Measurements from ENCODE around the gene CLCA2.

The CLCA2 gene

GRCh38 chr1:86450847-86451246 is 26.9 kb downstream of the CLCA2 start:
- Histone ChIP-seq H3K4me1 (ENCODE audit: control insufficient read depth, insufficient read depth, low read length, poor library complexity, severe bottlenecking) (no peaks in the 10 kb centered on the region), H3K27ac (ENCODE audit: low read depth, low read length, severe bottlenecking) (no peak overlapping the region), H3K36me3 (ENCODE audit: control insufficient read depth, insufficient read depth, low read length) (no peaks in the 10 kb centered on the region), H3K9me3 (ENCODE audit: control insufficient read depth, low read length) (no peaks in the 10 kb centered on the region), H3K4me3 (ENCODE audit: extremely low read depth, insufficient read depth, low read length, poor library complexity, severe bottlenecking) (no peak overlapping the region)
- no CpG with 5 or more reads among the region's 3 CpGs for WGBS, 2 experiments (ENCODE audit: insufficient coverage in 2 of 2)

GRCh38 chr1:86453664-86454063 is 29.7 kb downstream of the CLCA2 start:
- no peaks in the 10 kb centered on the region for H3K36me3 ChIP-seq (ENCODE audit: control insufficient read depth, insufficient read depth, low read length)
- 90 to 100% methylated on average over 1 to 2 of the region's 3 CpGs for WGBS, 2 experiments (ENCODE audit: insufficient coverage in 2 of 2)
- no peaks in the 10 kb centered on the region for H3K9me3 ChIP-seq (ENCODE audit: control insufficient read depth, low read length)
- H3K27ac ChIP-seq (ENCODE audit: low read depth, low read length, severe bottlenecking) = no peak overlapping the region
- no peaks in the 10 kb centered on the region for H3K4me1 ChIP-seq (ENCODE audit: control insufficient read depth, insufficient read depth, low read length, poor library complexity, severe bottlenecking)
- H3K4me3 ChIP-seq (ENCODE audit: extremely low read depth, insufficient read depth, low read length, poor library complexity, severe bottlenecking) = no peak overlapping the region

- Histone ChIP-seq H3K4me1 (ENCODE audit: control insufficient read depth, insufficient read depth, low read length, poor library complexity, severe bottlenecking) (no peaks in the 10 kb centered on the region), H3K9me3 (ENCODE audit: control insufficient read depth, low read length) (no peaks in the 10 kb centered on the region), H3K27ac (ENCODE audit: low read depth, low read length, severe bottlenecking) (no peak overlapping the region), H3K36me3 (ENCODE audit: control insufficient read depth, insufficient read depth, low read length) (no peaks in the 10 kb centered on the region), H3K4me3 (ENCODE audit: extremely low read depth, insufficient read depth, low read length, poor library complexity, severe bottlenecking) (no peak overlapping the region)
- 93 to 98% methylated on average over 4 to 5 of the region's 5 CpGs for WGBS, 2 experiments (ENCODE audit: insufficient coverage in 2 of 2)
These were observed 31.1 kb downstream of the CLCA2 start for GRCh38 chr1:86455073-86455472.

GRCh38 chr1:86460998-86461397 is 37.0 kb downstream of the CLCA2 start:
- WGBS, 2 experiments (ENCODE audit: insufficient coverage in 2 of 2) = 62% methylated on average over 1 of the region's 1 CpG; no CpG with 5 or more reads in 1 of the 2 experiments
- H3K36me3 ChIP-seq (ENCODE audit: control insufficient read depth, insufficient read depth, low read length) = no peaks in the 10 kb centered on the region
- H3K9me3 ChIP-seq (ENCODE audit: control insufficient read depth, low read length) = no peaks in the 10 kb centered on the region
- no peaks in the 10 kb centered on the region for H3K4me1 ChIP-seq (ENCODE audit: control insufficient read depth, insufficient read depth, low read length, poor library complexity, severe bottlenecking)
- no peak overlapping the region for H3K27ac ChIP-seq (ENCODE audit: low read depth, low read length, severe bottlenecking)
- H3K4me3 ChIP-seq (ENCODE audit: extremely low read depth, insufficient read depth, low read length, poor library complexity, severe bottlenecking) = no peak overlapping the region

- Histone ChIP-seq H3K4me1 (ENCODE audit: control insufficient read depth, insufficient read depth, low read length, poor library complexity, severe bottlenecking) (no peaks in the 10 kb centered on the region), H3K27ac (ENCODE audit: low read depth, low read length, severe bottlenecking) (no peak overlapping the region), H3K9me3 (ENCODE audit: control insufficient read depth, low read length) (no peaks in the 10 kb centered on the region), H3K4me3 (ENCODE audit: extremely low read depth, insufficient read depth, low read length, poor library complexity, severe bottlenecking) (no peak overlapping the region), H3K36me3 (ENCODE audit: control insufficient read depth, insufficient read depth, low read length) (no peaks in the 10 kb centered on the region)
- 93 to 94% methylated on average over 2 to 3 of the region's 3 CpGs for WGBS, 2 experiments (ENCODE audit: insufficient coverage in 2 of 2)
These were observed 37.5 kb downstream of the CLCA2 start for GRCh38 chr1:86461482-86461881.

GRCh38 chr1:86464819-86465218 is 40.8 kb downstream of the CLCA2 start:
- Histone ChIP-seq H3K27ac (ENCODE audit: low read depth, low read length, severe bottlenecking) (no peak overlapping the region), H3K4me3 (ENCODE audit: extremely low read depth, insufficient read depth, low read length, poor library complexity, severe bottlenecking) (no peak overlapping the region), H3K9me3 (ENCODE audit: control insufficient read depth, low read length) (no peaks in the 10 kb centered on the region), H3K36me3 (ENCODE audit: control insufficient read depth, insufficient read depth, low read length) (no peaks in the 10 kb centered on the region), H3K4me1 (ENCODE audit: control insufficient read depth, insufficient read depth, low read length, poor library complexity, severe bottlenecking) (no peaks in the 10 kb centered on the region)
- WGBS, 2 experiments (ENCODE audit: insufficient coverage in 2 of 2) = no CpG with 5 or more reads among the region's 1 CpG

GRCh38 chr1:86466109-86466844 is 42.3 kb downstream of the CLCA2 start:
- Histone ChIP-seq H3K9me3 (ENCODE audit: control insufficient read depth, low read length) (no peaks in the 10 kb centered on the region), H3K4me1 (ENCODE audit: control insufficient read depth, insufficient read depth, low read length, poor library complexity, severe bottlenecking) (no peaks in the 10 kb centered on the region), H3K4me3 (ENCODE audit: extremely low read depth, insufficient read depth, low read length, poor library complexity, severe bottlenecking) (no peak overlapping the region), H3K36me3 (ENCODE audit: control insufficient read depth, insufficient read depth, low read length) (no peaks in the 10 kb centered on the region), H3K27ac (ENCODE audit: low read depth, low read length, severe bottlenecking) (no peak overlapping the region)
- WGBS, 2 experiments (ENCODE audit: insufficient coverage in 2 of 2) = 92 to 93% methylated on average over 1 to 2 of the region's 2 CpGs

GRCh38 chr1:86466986-86467385 is 43.0 kb downstream of the CLCA2 start:
- 89 to 100% methylated on average over 2 to 3 of the region's 4 CpGs for WGBS, 2 experiments (ENCODE audit: insufficient coverage in 2 of 2)
- Histone ChIP-seq H3K4me1 (ENCODE audit: control insufficient read depth, insufficient read depth, low read length, poor library complexity, severe bottlenecking) (no peaks in the 10 kb centered on the region), H3K36me3 (ENCODE audit: control insufficient read depth, insufficient read depth, low read length) (no peaks in the 10 kb centered on the region), H3K27ac (ENCODE audit: low read depth, low read length, severe bottlenecking) (no peak overlapping the region), H3K4me3 (ENCODE audit: extremely low read depth, insufficient read depth, low read length, poor library complexity, severe bottlenecking) (no peak overlapping the region), H3K9me3 (ENCODE audit: control insufficient read depth, low read length) (no peaks in the 10 kb centered on the region)

GRCh38 chr1:86468501-86468977 is 44.6 kb downstream of the CLCA2 start, which contains the start of gene CLCA1:
TSS of gene CLCA1 (plus strand) at chr1:86468927. CDS start at chr1:86468972, 45 bp downstream.
- Histone ChIP-seq H3K4me3 (ENCODE audit: extremely low read depth, insufficient read depth, low read length, poor library complexity, severe bottlenecking) (no peak within 1 kb of the TSS), H3K27ac (ENCODE audit: low read depth, low read length, severe bottlenecking) (no peak within 1 kb of the TSS), H3K4me1 (ENCODE audit: control insufficient read depth, insufficient read depth, low read length, poor library complexity, severe bottlenecking) (no peaks in the 10 kb centered on the region), H3K36me3 (ENCODE audit: control insufficient read depth, insufficient read depth, low read length) (no peaks in the 10 kb centered on the region), H3K9me3 (ENCODE audit: control insufficient read depth, low read length) (no peaks in the 10 kb centered on the region)
- 100% methylated on average over 2 of the region's 7 CpGs; no CpG with 5 or more reads in 1 of the 2 experiments for WGBS, 2 experiments (ENCODE audit: insufficient coverage in 2 of 2)

GRCh38 chr1:86470859-86471258 is 46.9 kb downstream of the CLCA2 start:
- no peaks in the 10 kb centered on the region for H3K9me3 ChIP-seq (ENCODE audit: control insufficient read depth, low read length)
- no peaks in the 10 kb centered on the region for H3K36me3 ChIP-seq (ENCODE audit: control insufficient read depth, insufficient read depth, low read length)
- no peak overlapping the region for H3K27ac ChIP-seq (ENCODE audit: low read depth, low read length, severe bottlenecking)
- H3K4me3 ChIP-seq (ENCODE audit: extremely low read depth, insufficient read depth, low read length, poor library complexity, severe bottlenecking) = no peak overlapping the region
- 96 to 100% methylated on average over 4 to 6 of the region's 10 CpGs for WGBS, 2 experiments (ENCODE audit: insufficient coverage in 2 of 2)
- no peaks in the 10 kb centered on the region for H3K4me1 ChIP-seq (ENCODE audit: control insufficient read depth, insufficient read depth, low read length, poor library complexity, severe bottlenecking)

GRCh38 chr1:86471291-86471690 is 47.3 kb downstream of the CLCA2 start:
- H3K36me3 ChIP-seq (ENCODE audit: control insufficient read depth, insufficient read depth, low read length) = no peaks in the 10 kb centered on the region
- no peaks in the 10 kb centered on the region for H3K9me3 ChIP-seq (ENCODE audit: control insufficient read depth, low read length)
- H3K4me3 ChIP-seq (ENCODE audit: extremely low read depth, insufficient read depth, low read length, poor library complexity, severe bottlenecking) = no peak overlapping the region
- no peaks in the 10 kb centered on the region for H3K4me1 ChIP-seq (ENCODE audit: control insufficient read depth, insufficient read depth, low read length, poor library complexity, severe bottlenecking)
- no peak overlapping the region for H3K27ac ChIP-seq (ENCODE audit: low read depth, low read length, severe bottlenecking)
